GM18505 (cell line): ENCODE data around the gene OGFOD3.
"Not testable (repeated sequence)": the region's sequence is repeated elsewhere in the genome, so short reads cannot be mapped to it uniquely, and the experiment has no call there.

Experiments
- ATAC-seq: cut with Tn5 transposase; IDR thresholded peaks from one replicate; pipeline ENCODE4 v1.9.1; 2021; ENCODE audit not compliant: unreplicated experiment
- POLR2A ChIP-seq: IDR thresholded peaks from 4 replicates; pipeline ENCODE4 v1.6.1; 2011; ENCODE audit warnings: borderline replicate concordance; ENCODE audit not compliant: insufficient read depth, insufficient read length; ENCODE audit errors: extremely low read depth

OGFOD3 gene

DNA sequence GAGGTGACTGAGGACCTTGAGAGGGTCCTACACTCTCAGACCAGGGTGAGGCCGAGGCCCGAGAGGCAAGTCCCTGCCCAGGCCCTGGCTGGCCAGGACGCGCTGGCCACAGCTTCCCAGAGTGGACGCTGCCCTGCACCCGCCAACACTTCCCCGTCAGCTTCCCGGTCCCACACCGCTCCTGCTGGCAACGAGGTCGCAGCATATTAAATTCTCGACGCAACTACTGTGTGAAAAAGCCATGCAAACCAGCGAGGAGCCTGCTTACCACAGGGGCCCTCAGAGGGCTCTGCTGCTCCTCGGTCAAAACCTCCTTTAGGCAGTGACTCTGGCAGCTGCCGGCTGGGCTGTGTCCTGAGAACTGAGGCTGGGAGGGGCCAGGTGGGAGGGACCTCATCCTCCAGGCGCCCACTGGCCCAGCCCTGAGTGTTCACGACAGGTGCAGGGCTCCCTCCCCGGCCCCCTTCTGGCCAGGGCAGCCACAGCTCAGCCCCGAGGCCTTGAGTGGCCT is 61.5 kb downstream of the OGFOD3 start:
- TF ChIP-seq POLR2A = no peak
- no peak for ATAC-seq

DNA sequence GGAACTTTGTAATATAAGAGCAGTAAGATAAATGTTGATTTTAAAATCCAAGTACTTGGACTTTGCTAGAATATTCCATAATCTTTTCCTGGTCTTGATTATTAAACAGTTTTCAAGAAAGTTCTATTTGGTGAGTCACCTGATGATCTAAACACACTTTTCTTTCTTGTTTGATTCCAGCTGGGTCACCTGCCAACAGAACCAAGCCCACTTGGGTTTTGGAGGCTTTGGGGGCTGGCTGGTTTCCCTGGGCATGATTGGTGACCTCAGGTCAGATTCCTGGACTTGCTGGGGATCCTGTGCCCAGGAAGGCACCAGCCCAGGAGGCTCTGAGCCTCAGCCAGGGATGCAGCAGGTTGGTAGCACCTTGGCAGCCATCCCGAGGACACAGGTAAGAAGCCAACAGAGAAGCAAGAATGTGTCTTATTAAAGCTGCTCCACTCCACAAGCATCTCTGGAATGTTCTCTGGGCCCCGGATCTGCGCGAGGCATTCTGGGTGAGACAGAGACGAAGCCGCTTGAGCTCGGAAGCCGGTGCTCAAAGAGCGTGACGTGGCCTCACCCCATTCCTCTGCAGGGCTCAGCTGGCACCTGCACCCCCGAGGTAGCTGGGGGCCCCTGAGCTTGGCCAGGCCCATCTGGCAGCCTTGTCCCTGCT is 62.5 kb downstream of the OGFOD3 start:
- no peak for ATAC-seq
- no peak for TF ChIP-seq POLR2A

DNA sequence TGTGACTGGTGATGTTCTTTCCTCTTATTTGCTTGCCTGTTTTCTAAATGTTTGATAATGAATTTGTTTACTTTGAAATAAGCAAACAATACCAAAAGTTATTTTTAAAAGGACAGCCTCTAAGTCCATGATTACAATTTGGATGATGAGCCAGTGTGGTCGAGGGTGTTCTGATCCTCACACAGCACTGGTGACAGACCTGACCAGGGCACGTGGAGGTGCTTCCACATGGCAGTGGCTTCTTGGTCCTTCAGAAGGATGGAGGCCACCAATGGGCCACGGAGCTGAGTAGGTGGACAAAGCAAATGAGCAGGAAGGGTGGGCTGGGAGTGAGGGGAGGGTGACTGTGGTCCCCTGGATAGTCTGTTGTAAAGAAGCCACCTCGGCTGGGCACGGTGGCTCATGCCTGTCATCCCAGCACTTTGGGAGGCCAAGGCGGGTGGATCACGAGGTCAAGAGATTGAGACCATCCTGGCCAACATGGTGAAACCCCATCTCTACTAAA is 63.5 kb downstream of the OGFOD3 start:
- no peak for TF ChIP-seq POLR2A
- ATAC-seq = no peak

DNA sequence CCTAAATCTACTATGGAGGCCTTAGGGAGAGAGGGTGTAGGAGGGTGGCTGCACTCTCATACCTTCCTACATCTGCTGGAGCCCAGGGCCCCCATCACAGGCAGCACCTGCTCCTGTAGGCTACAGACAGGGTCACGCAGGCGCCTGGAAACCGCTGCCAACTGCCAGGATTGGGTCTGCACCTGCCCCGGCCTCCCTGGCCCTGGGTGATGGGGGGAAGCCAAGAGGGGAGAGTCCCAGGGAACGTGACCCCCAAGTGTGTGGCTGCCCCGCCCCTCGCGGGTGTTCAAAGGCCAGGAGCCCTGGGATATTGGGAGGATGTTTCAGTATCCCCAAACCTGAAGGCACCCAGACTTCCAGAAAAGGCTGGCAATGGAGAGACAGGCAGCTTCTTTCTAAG is 64.9 kb downstream of the OGFOD3 start:
- ATAC-seq = no peak
- no peak for TF ChIP-seq POLR2A

DNA sequence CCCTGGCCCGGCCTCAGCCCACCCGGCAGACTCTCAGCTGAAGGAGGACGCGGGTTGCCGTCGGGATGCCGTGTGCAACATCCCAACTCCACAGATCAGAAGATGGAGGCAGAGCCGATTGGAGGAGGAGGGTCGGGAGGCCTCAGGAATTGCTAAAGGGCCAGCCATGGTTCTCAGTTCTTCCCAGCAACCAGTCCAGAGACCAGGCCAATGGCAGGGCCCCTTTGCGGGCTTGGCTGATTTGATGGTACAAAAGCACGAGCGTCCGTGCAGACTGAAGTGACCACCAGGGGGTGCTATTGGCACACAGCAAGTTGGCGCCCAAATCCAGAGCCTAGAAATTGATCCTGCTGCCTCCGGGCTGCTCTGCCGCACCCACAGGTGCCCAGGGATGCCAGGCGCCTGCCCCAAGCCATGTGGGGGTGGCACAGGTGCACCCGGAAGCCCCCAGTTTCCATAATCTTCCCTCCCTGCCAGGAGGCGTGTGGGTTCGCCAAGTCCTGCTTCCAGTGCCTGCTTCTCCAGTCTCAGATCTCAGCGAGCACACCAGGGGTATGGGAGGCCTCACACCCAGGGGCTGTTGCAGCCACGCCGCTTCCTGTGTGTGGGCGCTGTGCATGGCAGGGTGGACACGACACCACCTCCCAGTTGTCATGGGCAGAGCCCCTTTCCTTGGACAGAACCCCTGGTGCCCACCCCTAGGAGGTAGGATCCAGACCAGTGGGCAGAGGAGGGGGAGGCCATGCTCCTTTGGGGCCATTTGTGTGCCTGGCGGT is 66.5 kb downstream of the OGFOD3 start:
- ATAC-seq = peak; percentile 46
- TF ChIP-seq POLR2A = no peak

DNA sequence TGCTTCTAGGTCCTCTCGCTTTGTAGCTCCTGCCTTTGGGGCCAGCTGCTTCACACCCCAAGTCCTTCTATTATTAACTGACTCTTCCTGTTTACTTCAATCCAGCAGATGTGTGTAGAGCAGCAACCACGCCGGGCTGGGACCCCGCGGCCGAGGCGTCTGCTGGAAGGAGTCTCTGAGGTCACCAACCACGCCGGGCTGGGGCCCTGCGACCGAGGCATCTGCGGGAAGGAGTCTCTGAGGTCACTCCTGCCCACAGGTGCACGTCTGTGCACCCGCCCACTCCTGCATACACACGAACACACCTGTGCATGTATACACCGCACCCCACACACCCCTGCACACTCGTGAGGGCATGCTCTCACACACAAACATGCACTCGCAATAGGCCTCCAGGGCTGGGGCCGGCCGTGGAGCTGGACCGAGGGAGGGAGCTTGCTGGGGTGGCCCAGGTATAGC is 67.1 kb downstream of the OGFOD3 start:
- ATAC-seq = no peak
- no peak for TF ChIP-seq POLR2A

DNA sequence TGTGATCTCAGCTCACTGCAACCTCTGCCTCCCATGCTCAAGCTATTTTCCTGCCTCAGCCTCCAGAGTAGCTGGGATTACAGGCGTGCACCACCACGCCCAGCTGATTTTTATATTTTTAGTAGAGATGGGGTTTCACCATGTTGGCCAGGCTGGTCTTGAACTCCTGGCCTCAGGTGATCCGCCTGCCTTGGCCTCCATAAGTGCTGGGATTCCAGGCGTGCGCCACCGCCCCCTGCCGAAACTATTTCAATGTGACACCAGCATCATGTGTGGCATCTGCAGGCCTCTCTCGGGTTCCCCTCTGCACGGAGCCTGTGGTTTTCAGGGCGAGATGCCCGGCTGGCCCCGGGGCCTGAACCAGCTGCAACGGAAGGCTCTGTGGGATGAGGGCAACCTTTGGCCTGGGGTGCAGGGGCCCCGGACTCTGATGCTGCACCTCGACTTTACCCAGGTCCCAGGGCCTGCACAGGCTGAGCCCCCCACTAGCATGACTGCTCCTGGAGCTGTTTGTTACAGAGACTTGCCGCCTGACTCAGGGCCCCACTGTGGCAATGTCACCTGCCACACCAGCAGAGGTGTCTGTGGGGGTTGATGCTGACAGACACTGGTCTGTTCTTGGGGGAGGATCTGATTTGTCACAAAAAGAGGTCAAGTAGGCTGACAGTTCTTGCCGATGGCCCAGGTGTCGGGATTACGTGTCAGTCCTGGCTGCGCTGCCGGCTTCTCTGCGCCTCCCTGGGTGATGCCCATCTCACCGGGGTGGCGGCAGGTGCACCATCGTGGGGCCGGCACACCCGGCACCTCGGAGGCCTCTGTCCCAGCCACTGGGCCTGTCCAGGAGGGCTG is 68.0 kb downstream of the OGFOD3 start:
- ATAC-seq = no peak
- no peak for TF ChIP-seq POLR2A

DNA sequence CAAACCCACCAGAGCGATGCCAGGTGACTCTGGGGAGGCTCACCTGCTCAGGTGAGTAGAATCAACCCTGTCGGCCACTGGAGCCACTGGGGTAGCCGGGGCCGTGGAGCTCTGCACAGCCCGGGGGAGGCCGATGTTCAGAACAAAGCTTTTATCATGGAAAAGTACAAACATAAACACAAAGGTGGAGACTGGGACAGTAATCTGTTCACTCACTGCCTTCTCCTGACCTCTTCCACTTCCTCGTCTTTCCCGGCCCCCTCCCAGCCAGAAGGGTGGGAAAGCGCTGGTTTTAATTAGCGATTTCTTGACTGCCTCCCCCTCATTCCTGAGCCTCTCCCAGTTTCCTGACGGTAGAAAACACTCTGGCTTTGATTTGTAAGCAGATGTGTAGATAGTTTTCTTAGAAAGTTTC is 69.1 kb downstream of the OGFOD3 start:
- no peak for TF ChIP-seq POLR2A
- no peak for ATAC-seq

DNA sequence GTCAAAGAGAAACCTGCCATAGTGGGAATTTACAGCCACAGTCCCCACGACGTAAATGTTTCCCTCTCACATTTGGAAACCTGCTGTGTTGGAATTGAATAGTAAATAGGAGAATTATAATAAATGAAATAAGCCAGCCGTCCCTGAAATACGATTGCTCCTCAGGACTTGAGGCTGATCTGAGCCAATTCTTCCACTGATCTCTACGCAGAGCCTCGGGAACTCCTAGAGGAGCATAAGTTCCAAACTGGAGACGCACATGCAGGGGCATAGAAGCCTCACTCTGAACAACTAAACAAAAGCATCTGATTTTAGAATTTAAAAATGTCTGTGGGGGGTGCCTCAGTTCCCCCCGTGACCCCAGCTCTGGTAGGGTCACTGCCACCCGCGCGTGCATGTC is 69.5 kb downstream of the OGFOD3 start:
- ATAC-seq = no peak
- no peak for TF ChIP-seq POLR2A

DNA sequence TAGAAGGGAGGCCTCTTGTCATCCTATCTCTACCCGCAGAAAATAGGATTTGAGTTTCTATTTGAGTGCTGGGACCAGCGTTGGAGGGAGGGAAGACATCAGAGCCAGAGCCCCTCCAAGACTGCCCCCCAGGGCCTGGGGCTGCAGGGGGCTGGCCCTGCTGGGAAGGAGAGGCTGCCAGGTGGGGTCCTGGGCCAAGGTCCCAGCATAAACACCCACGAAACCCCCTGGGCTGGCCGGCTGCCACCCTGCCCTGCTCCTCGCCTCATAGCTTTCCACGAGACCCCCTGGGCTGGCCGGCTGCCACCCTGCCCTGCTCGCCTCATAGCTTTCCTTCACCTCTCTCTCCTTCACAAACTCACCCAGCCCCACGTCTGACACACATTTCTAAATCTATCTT is 70.0 kb downstream of the OGFOD3 start:
- TF ChIP-seq POLR2A = no peak
- no peak for ATAC-seq

DNA sequence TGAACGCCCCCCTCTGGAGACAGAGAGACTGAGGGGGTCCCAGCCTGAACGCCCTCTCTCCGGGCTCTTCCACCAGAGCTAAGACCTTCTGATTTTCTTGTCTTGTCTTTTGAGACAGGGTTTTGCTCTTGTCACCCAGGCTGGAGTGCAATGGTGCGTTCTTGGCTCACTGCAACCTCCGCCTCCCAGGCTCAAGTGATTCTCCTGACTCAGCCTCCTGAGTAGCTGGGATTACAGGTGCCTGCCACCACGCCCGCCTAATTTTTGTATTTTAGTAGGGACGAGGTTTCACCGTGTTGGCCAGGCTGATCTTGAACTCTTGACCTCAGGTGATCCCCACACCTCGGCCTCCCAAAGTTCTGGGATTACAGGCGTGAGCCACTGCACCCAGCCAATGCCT is 70.4 kb downstream of the OGFOD3 start:
- ATAC-seq = not testable (repeated sequence)

DNA sequence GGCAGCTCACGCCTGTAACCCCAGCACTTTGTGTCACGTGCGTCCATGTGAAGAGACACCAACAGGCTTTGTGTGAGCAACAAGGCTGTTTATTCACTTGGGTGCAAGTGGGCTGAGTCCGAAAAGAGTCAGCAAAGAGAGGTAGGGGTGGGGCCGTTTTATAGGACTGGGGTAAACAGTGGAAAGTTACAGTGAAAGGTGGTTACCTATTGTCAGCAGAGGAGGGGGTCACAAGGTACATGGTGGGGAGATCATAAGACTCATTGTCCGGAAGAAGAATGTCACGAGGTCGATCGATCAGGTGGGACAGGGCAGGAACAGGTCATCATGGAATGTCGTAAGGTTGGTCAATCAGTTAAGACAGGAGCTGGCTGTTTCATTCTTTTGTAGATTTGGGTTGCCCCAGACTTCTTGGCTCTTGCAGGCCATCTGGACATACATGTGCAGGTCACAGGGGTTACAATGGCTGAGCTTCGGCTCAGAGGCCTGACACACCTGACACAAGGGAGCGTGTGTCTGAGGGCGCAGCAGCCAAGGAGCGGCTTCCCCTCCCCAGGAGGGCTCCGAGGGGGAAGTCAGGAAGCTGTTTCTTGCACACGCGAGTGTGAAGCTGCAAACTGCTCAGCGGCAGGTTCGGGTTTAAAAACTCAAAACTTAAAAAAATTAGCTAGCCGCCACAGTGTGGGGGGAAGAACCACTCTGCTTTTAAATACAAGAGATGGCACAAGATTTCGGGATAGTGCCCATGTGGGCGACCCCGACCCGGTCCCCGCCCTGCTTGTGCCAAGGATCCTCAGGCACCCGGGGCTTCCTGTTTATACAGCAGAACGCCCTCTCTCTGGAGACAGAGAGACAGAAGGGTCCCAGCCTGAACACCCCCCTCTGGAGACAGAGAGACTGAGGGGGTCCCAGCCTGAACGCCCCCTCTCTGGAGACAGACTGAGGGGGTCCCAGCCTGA is 71.8 kb downstream of the OGFOD3 start:
- no peak for ATAC-seq
- no peak for TF ChIP-seq POLR2A
